OCI-LY7 (cell line): Measurements from ENCODE around the gene TRIO.

Experiments used
- EZH2phosphoT487 ChIP-seq: fragments of 200-600 bp; sonication (generic); IDR thresholded peaks from 2 replicates; pipeline ENCODE4 v1.6.1; 2018; ENCODE audit warnings: low read depth, borderline replicate concordance, mild to moderate bottlenecking, mixed run types, antibody characterized with exemption, low read length, moderate library complexity, mixed read lengths
- TF ChIP-seq, protein P1 (sequence below): fragments of 200-600 bp; sonication (generic); conservative IDR thresholded peaks from 2 replicates; pipeline ENCODE4 v1.5.1; 2014; ENCODE audit warnings: mild to moderate bottlenecking, antibody characterized with exemption, low read length, moderate library complexity, mixed read lengths

DNA sequence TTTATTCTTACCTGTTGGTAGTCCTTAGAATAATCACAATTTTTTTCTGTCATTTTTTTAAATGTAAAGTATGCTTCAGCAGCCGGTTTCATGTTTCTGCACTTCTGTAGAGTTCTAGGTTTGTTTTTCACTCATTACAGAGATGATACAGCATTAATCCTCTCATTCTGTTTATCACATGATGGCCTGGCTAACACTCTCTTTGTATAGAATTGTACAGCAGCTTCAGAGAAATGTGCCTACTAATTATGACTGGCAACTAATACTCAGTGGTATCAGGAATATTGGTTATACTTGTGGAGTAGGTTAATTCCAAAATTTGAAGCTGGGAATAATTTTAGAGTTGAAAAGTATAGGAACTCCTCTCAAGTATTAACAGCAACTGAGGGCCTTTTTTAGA lies 245.6 kb downstream of the TRIO start:
- TF ChIP-seq, protein P1, sequence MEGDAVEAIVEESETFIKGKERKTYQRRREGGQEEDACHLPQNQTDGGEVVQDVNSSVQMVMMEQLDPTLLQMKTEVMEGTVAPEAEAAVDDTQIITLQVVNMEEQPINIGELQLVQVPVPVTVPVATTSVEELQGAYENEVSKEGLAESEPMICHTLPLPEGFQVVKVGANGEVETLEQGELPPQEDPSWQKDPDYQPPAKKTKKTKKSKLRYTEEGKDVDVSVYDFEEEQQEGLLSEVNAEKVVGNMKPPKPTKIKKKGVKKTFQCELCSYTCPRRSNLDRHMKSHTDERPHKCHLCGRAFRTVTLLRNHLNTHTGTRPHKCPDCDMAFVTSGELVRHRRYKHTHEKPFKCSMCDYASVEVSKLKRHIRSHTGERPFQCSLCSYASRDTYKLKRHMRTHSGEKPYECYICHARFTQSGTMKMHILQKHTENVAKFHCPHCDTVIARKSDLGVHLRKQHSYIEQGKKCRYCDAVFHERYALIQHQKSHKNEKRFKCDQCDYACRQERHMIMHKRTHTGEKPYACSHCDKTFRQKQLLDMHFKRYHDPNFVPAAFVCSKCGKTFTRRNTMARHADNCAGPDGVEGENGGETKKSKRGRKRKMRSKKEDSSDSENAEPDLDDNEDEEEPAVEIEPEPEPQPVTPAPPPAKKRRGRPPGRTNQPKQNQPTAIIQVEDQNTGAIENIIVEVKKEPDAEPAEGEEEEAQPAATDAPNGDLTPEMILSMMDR = no peak
- no peak for TF ChIP-seq EZH2phosphoT487
